ENCODE measurements around the gene NGRN.
"Not testable (repeated sequence)": the region's sequence is repeated elsewhere in the genome, so short reads cannot be mapped to it uniquely, and the experiment has no call there.

Gene NGRN

DNA sequence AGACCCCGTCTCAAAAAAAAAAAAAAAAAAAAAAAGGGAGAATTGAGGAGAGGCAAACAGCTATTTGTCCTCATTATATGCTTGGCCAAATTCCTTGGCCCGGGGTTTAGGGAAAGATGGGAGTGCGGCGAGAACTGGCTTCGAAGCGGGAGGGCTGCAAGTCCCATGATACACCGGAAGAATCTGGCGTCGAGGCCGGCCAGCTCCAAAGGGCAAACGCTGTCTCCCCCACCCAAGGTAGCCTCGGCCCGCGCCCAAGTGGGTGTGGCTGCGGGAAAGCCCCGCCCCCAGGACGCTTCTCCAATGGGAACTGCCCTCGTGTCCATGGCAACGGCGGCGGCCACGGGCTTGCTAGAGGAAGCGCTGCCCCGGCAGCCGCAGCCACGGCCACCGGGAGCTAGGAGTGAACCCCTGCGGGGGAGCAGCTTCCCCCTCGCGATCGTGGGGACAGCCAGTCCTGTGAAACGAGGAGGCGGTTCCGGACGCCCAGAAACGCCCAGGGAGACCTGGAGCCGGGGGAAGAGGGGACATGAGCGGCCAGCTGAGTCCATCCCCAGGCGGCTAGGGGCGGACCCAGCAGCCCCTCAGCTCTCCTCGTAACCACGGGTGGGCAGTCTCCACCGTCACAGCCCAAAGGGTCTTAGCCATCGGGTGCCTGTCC lies 16.1 kb upstream of the NGRN start, which contains the start of gene TTLL13:
Gene TTLL13 (plus strand): TSS at position 354 of the 661 bp plus-strand sequence. CDS start 1,075 bp downstream, outside the sequence.
- TF ChIP-seq, protein P1, sequence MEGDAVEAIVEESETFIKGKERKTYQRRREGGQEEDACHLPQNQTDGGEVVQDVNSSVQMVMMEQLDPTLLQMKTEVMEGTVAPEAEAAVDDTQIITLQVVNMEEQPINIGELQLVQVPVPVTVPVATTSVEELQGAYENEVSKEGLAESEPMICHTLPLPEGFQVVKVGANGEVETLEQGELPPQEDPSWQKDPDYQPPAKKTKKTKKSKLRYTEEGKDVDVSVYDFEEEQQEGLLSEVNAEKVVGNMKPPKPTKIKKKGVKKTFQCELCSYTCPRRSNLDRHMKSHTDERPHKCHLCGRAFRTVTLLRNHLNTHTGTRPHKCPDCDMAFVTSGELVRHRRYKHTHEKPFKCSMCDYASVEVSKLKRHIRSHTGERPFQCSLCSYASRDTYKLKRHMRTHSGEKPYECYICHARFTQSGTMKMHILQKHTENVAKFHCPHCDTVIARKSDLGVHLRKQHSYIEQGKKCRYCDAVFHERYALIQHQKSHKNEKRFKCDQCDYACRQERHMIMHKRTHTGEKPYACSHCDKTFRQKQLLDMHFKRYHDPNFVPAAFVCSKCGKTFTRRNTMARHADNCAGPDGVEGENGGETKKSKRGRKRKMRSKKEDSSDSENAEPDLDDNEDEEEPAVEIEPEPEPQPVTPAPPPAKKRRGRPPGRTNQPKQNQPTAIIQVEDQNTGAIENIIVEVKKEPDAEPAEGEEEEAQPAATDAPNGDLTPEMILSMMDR (IDR thresholded peaks at IDR 0.05; ENCODE audit: control insufficient read depth, insufficient read depth, low read depth, low read length, missing control alignments) = no peak
- DNase-seq (ENCODE audit: low read depth) = no peak
- peak within 1 kb of the TSS; percentile 87 for H3K4me3 ChIP-seq (ENCODE audit: control insufficient read depth, low read depth, low read length)

DNA sequence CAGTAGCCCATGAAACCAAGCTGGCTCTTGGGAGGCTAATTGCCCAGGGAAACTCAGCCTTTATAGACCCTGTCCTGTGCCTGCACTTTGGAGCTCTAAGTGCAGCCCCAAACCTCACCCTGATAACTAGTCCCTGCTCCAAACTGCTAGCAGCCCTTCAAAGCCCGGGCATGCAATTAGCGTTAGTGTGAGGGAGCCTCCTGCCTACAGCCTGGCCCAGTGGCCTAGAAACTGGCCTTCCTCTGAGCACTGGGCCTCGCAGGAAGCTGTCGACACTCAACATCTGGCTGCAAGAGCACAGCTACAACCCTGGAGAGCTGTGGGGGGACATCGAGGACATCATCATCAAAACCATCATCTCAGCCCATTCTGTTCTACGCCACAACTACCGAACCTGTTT lies 7.7 kb upstream of the NGRN start:
- H3K4me3 ChIP-seq (ENCODE audit: control insufficient read depth, low read depth, low read length) = no peak overlapping the region
- DNase-seq (ENCODE audit: low read depth) = no peak
- TF ChIP-seq, protein P1 (IDR thresholded peaks at IDR 0.05; ENCODE audit: control insufficient read depth, insufficient read depth, low read depth, low read length, missing control alignments) = no peak

DNA sequence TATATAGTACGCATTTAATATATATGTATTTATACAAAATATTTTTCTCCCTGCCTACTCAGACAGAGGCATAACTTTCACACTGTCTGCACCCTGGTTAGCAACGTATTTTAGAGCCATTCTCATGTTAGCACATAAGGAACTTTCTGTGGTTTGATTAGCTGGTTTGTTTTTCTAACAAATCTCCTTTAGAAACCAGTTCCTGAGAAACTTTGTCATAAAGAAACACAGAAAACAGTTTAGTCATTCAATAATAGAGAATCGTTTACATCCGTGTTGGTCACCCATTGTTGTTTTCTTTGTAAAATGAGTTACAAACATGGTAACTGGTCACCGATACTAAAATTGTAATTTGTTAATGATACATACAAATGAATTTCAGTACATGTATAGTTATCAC lies 5.9 kb upstream of the NGRN start:
- no peak overlapping the region for H3K4me3 ChIP-seq (ENCODE audit: control insufficient read depth, low read depth, low read length)
- DNase-seq (ENCODE audit: low read depth) = no peak
- TF ChIP-seq, protein P1 (IDR thresholded peaks at IDR 0.05; ENCODE audit: control insufficient read depth, insufficient read depth, low read depth, low read length, missing control alignments) = no peak

DNA sequence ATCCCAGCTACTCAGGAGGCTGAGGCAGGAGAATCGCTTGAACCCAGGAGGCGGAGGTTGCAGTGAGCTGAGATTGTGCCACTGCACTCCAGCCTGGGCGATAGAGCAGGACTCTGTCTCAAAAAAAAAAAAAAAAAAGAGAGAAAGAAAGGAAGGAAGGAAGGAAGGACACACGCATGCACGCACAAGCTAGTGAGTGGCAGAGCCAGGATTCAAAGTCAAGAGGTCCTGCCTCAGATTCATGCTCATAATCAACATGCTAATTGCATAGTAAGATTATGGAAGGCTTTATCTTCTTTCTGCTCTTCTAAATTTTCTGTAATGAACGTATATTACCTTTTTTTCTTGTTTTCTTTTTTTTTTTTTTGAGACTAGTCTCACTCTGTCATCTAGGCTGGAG lies 4.7 kb upstream of the NGRN start:
- H3K4me3 ChIP-seq (ENCODE audit: control insufficient read depth, low read depth, low read length); DNase-seq (ENCODE audit: low read depth): not testable (repeated sequence)

DNA sequence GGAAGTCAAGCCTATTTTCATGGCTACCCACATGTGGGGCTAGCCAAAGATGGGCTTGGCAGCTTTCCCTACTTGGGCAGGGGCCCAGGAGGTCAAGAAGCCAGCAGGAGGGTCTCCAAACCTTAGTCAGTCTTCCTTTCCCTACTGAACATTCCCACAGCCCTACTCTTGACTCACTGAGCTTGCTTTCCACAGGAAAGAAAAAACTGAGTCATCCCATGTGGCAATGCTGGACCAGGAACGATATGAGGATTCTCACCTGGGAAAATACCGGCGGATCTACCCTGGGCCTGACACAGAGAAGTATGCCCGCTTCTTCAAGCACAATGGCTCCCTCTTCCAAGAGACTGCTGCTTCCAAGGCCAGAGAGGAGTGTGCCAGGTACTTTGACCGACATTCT lies 3.7 kb upstream of the NGRN start:
- TF ChIP-seq, protein P1 (IDR thresholded peaks at IDR 0.05; ENCODE audit: control insufficient read depth, insufficient read depth, low read depth, low read length, missing control alignments) = no peak
- no peak for DNase-seq (ENCODE audit: low read depth)
- H3K4me3 ChIP-seq (ENCODE audit: control insufficient read depth, low read depth, low read length) = no peak overlapping the region

DNA sequence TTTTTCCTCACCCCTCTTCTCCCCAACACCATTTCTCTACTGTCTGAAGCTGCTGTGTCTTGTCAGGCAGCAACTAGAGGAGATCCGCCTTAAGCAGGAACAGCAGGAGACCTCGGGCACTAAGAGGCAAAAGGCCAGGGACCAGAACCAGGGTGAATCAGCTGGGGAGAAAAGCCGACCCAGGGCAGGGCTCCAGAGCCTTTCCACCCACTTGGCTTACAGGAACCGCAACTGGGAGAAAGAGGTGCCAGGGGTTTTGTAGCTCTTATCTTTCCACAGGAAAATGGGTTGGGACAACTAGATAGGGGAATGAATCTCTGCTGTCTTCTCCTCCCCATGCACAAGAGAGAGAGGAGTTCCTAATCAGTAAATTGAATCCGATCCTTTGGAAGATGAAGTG lies 3.0 kb upstream of the NGRN start:
- H3K4me3 ChIP-seq (ENCODE audit: control insufficient read depth, low read depth, low read length) = no peak overlapping the region
- TF ChIP-seq, protein P1 (IDR thresholded peaks at IDR 0.05; ENCODE audit: control insufficient read depth, insufficient read depth, low read depth, low read length, missing control alignments) = no peak
- no peak for DNase-seq (ENCODE audit: low read depth)

DNA sequence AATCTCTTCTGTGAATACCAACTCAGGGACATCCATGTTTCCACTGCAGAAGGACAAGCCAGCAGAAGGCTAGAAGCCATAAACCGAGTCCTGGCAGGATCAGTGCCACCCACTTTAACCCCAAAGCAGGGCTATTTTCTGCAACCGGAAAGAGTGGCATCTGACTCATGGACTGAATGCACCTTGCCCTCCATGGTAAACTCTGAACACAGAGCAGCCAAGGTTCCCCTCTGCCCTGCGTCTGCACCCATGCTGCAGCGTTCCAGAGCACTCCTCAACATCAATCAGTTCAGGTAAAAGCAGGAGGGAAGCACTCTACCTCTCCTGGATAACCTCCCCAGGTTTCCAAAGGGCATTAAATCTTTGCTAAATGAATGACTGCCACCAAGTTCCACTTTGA lies 801 bp upstream of the NGRN start:
- DNase-seq (ENCODE audit: low read depth) = no peak
- peak overlapping the region; percentile 74 for H3K4me3 ChIP-seq (ENCODE audit: control insufficient read depth, low read depth, low read length)
- TF ChIP-seq, protein P1 (IDR thresholded peaks at IDR 0.05; ENCODE audit: control insufficient read depth, insufficient read depth, low read depth, low read length, missing control alignments) = no peak

Measured in AG09309 (cell line).